Spleen (tissue), 7 donors: ENCODE results near the gene GLRA3.

Experiments used
- CTCF ChIP-seq, 11 experiments: fragments of 200-600 bp in 7 of 11; fragments of 450-650 bp in 4 of 11; sonication (generic) in 4 of 11; IDR thresholded peaks in 8 of 11; conservative IDR thresholded peaks in 3 of 11; 1 replicate in 7 of 11; 2 replicates in 4 of 11; pipeline versions ENCODE4 v1.4.0 to v1.8.0; 2016 to 2021; ENCODE audit warnings: antibody characterized with exemption in 11 of 11, inconsistent platforms in 4 of 11, mild to moderate bottlenecking in 1 of 11
- POLR2A ChIP-seq, 3 donors: fragments of 450-650 bp; IDR thresholded peaks; one replicate each; pipeline ENCODE4 v1.5.1; 2017; ENCODE audit warnings: antibody characterized with exemption in 3 of 3, mild to moderate bottlenecking in 1 of 3
- donor health status: DM: no; HTN: no; CAD: no; lungs with moderate emphysema.
- donor health status: DM: no; HTN: no; CAD: no.
- donor health status: DM: no; HTN: no; CAD: no.

- TF ChIP-seq CTCF (IDR thresholded peaks at IDR 0.05 in 8 of 11, conservative IDR thresholded peaks at IDR 0.05 in 3 of 11) (no peak), POLR2A (IDR thresholded peaks at IDR 0.05) (no peak)
Measured at GRCh38 chr4:174673865-174674264, 155.2 kb downstream of the GLRA3 start.
